Measurements from ENCODE around the gene TNNT2.

Gene TNNT2

GRCh38 chr1:201420608-201421002, 43.1 kb upstream of the TNNT2 start:
- no peak for TF ChIP-seq CTCF (conservative IDR thresholded peaks at IDR 0.05)
- H3K27ac ChIP-seq, result no peak overlapping the region

- TF ChIP-seq CTCF (conservative IDR thresholded peaks at IDR 0.05), result no peak
- no peak overlapping the region for H3K27ac ChIP-seq
These were observed 42.5 kb upstream of the TNNT2 start for GRCh38 chr1:201419746-201420607.

GRCh38 chr1:201419256-201419655, 41.8 kb upstream of the TNNT2 start:
- H3K27ac ChIP-seq, result no peak overlapping the region
- no peak for TF ChIP-seq CTCF (conservative IDR thresholded peaks at IDR 0.05)

- no peak for TF ChIP-seq CTCF (conservative IDR thresholded peaks at IDR 0.05)
- no peak overlapping the region for H3K27ac ChIP-seq
These were observed 41.0 kb upstream of the TNNT2 start for GRCh38 chr1:201418461-201418860.

GRCh38 chr1:201414051-201414738, 36.7 kb upstream of the TNNT2 start:
- no peak for TF ChIP-seq CTCF (conservative IDR thresholded peaks at IDR 0.05)
- no peak overlapping the region for H3K27ac ChIP-seq

- H3K27ac ChIP-seq, result no peak overlapping the region
- no peak for TF ChIP-seq CTCF (conservative IDR thresholded peaks at IDR 0.05)
These were observed 33.8 kb upstream of the TNNT2 start for GRCh38 chr1:201411292-201411691.

GRCh38 chr1:201409440-201409839, 32.0 kb upstream of the TNNT2 start:
- H3K27ac ChIP-seq, result no peak overlapping the region
- TF ChIP-seq CTCF (conservative IDR thresholded peaks at IDR 0.05), result no peak
